Measurements from ENCODE around the gene TXLNA. TPM values are rescaled to one million over a fixed set of nuclear protein-coding genes. Genes with fewer than 3 reads are reported as not detected.
A peak's percentile ranks its signal among the peaks of the same experiment; 100 is the strongest.

TXLNA gene
- total RNA-seq, 1 experiment from 2014 or later, result 67.3 TPM

DNA sequence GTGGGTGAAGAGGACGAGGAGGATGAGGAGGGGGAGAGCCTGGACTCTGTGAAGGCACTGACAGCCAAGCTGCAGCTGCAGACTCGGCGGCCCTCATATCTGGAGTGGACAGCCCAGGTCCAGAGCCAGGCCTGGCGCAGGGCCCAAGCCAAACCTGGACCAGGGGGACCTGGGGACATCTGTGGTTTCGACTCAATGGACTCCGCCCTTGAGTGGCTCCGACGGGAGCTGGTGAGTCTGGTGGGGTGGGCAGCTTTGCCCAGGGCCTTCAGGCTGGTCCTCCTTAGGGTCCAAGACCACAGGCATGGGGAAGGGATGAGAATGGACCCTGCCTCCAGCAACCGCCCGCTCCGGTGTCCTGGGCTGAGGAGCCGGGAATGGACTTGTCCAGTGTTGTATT lies 68.0 kb downstream of the TXLNA start:
- no peak overlapping the region for H2AK5ac ChIP-seq (ENCODE audit: insufficient read length, low read length)
- H3K23me2 ChIP-seq (ENCODE audit: insufficient read length, low read depth, low read length, poor library complexity, severe bottlenecking), result no peaks in the 10 kb centered on the region
- no peaks in the 10 kb centered on the region for H3K9me3 Mint-ChIP-seq
- peaks cover 7% of the 10 kb centered on the region; the same call in 1 of the 2 replicates for H3K4me1 ChIP-seq (ENCODE audit: insufficient read depth, low read length)
- H3K9me3 ChIP-seq (ENCODE audit: control insufficient read depth, low read depth, low read length), result no peaks in the 10 kb centered on the region
- H3K79me1 ChIP-seq (ENCODE audit: insufficient read depth, low read depth, low read length, poor library complexity, severe bottlenecking), result no peaks in the 10 kb centered on the region
- peaks cover 30 to 34% of the 10 kb centered on the region in 2 experiments for H3K4me1 Mint-ChIP-seq
- H2AFZ ChIP-seq (ENCODE audit: low read length), result no peak overlapping the region
- TF ChIP-seq, protein P1, sequence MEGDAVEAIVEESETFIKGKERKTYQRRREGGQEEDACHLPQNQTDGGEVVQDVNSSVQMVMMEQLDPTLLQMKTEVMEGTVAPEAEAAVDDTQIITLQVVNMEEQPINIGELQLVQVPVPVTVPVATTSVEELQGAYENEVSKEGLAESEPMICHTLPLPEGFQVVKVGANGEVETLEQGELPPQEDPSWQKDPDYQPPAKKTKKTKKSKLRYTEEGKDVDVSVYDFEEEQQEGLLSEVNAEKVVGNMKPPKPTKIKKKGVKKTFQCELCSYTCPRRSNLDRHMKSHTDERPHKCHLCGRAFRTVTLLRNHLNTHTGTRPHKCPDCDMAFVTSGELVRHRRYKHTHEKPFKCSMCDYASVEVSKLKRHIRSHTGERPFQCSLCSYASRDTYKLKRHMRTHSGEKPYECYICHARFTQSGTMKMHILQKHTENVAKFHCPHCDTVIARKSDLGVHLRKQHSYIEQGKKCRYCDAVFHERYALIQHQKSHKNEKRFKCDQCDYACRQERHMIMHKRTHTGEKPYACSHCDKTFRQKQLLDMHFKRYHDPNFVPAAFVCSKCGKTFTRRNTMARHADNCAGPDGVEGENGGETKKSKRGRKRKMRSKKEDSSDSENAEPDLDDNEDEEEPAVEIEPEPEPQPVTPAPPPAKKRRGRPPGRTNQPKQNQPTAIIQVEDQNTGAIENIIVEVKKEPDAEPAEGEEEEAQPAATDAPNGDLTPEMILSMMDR (conservative IDR thresholded peaks at IDR 0.05), result no peak
- H3K9ac ChIP-seq (ENCODE audit: extremely low read depth, insufficient read length, low read length), result no peak overlapping the region
- H2BK5ac ChIP-seq (ENCODE audit: insufficient read length, low read length), result no peak overlapping the region
- no peaks in the 10 kb centered on the region for H3K79me2 ChIP-seq (ENCODE audit: insufficient read depth, low read length)
- no peak overlapping the region for H3K27ac ChIP-seq (ENCODE audit: insufficient read length, low read depth, low read length)
- H4K8ac ChIP-seq (replicated peaks; ENCODE audit: insufficient read length, low read depth, low read length), result no peak overlapping the region
- H4K20me1 ChIP-seq (ENCODE audit: control insufficient read depth, insufficient read depth, insufficient read length), result no peaks in the 10 kb centered on the region
- H3K27me3 Mint-ChIP-seq (ENCODE audit: low read depth), result peaks cover 2% of the 10 kb centered on the region; the same call in 1 of the 2 replicates
- H3K27ac Mint-ChIP-seq, result peak overlapping the region in 1 of 3 experiments; percentile 65; a peak in 1 of 7 replicates
- H2BK12ac ChIP-seq (ENCODE audit: insufficient read length, low read depth, low read length), result no peak overlapping the region
- no peak overlapping the region for H3K14ac ChIP-seq (ENCODE audit: insufficient read depth, low read length)
- no peak overlapping the region for H3K4ac ChIP-seq (ENCODE audit: low read depth, low read length)
- no peak for DNase-seq
- WGBS (ENCODE audit: extremely low coverage, insufficient read length, low lambda C conversion rate), result no CpG with 5 or more reads among the region's 12 CpGs
- no peak overlapping the region for H3K18ac ChIP-seq (ENCODE audit: insufficient read length, low read depth, low read length)
- no peak overlapping the region for H2BK20ac ChIP-seq (ENCODE audit: low read depth, low read length, poor library complexity, severe bottlenecking)
- no peak overlapping the region for H3K56ac ChIP-seq (ENCODE audit: insufficient read length, low read depth, low read length)
- no peak overlapping the region for H3K23ac ChIP-seq (ENCODE audit: insufficient read length, low read depth, low read length)
- no peak overlapping the region for H4K91ac ChIP-seq (ENCODE audit: insufficient read length, low read depth, low read length)
- H4K5ac ChIP-seq (ENCODE audit: insufficient read length, low read depth, low read length), result no peak overlapping the region
- no peak overlapping the region for H2BK15ac ChIP-seq (ENCODE audit: low read depth, low read length)
- no peak overlapping the region for H3K4me3 Mint-ChIP-seq
- H3T11ph ChIP-seq (ENCODE audit: low read length), result no peak overlapping the region
- no peaks in the 10 kb centered on the region; the same call in 1 of the 2 replicates for H3K27me3 ChIP-seq (ENCODE audit: insufficient read depth, low read length)
- no peak overlapping the region for H2BK120ac ChIP-seq (ENCODE audit: low read depth, low read length, poor library complexity, severe bottlenecking)
- H3K4me2 ChIP-seq (ENCODE audit: insufficient read depth, insufficient read length, low read length), result no peak overlapping the region
- H3K36me3 Mint-ChIP-seq (ENCODE audit: insufficient read depth in 1 of 3, low read depth in 3 of 3), result no peaks in the 10 kb centered on the region

Other genes starting within 250 kb of the TXLNA start
- gene PTP4A2, start 241.3 kb upstream of the TXLNA start, total RNA-seq (2021), result 191 and 192 TPM in 2 replicates
- gene KHDRBS1, start 165.8 kb upstream of the TXLNA start, total RNA-seq (2021), result 267 and 273 TPM in 2 replicates
- 25.0 and 27.4 TPM in 2 replicates for gene TMEM39B, start 106.7 kb upstream of the TXLNA start, total RNA-seq (2021)
- 114 TPM in 2 replicates for gene KPNA6, start 71.6 kb upstream of the TXLNA start, total RNA-seq (2021)
- gene CCDC28B, start 20.9 kb downstream of the TXLNA start, total RNA-seq (2021), result 20.7 and 21.3 TPM in 2 replicates
- 5.1 and 5.3 TPM in 2 replicates for gene IQCC, start 26.0 kb downstream of the TXLNA start, total RNA-seq (2021)
- not detected in 2 replicates for gene DCDC2B, start 29.4 kb downstream of the TXLNA start, total RNA-seq (2021)
- gene TMEM234, start 42.7 kb downstream of the TXLNA start, total RNA-seq (2021), result 19.5 and 19.7 TPM in 2 replicates
- gene EIF3I, start 42.7 kb downstream of the TXLNA start, total RNA-seq (2021), result 222 and 224 TPM in 2 replicates
- gene FAM167B, start 67.5 kb downstream of the TXLNA start, total RNA-seq (2021), result 1.5 and 2.1 TPM in 2 replicates
- gene LCK, start 71.6 kb downstream of the TXLNA start, total RNA-seq (2021), result 37.0 and 37.6 TPM in 2 replicates
- gene HDAC1, start 112.4 kb downstream of the TXLNA start, total RNA-seq (2021), result 162 and 174 TPM in 2 replicates
- 457 and 470 TPM in 2 replicates for gene MARCKSL1, start 156.6 kb downstream of the TXLNA start, total RNA-seq (2021)
- gene FAM229A, start 182.8 kb downstream of the TXLNA start, total RNA-seq (2021), result 5.6 and 8.3 TPM in 2 replicates
- gene TSSK3, start 182.9 kb downstream of the TXLNA start, total RNA-seq (2021), result 1.6 and 2.1 TPM in 2 replicates
- 50.7 and 52.6 TPM in 2 replicates for gene BSDC1, start 214.8 kb downstream of the TXLNA start, total RNA-seq (2021)

Measured in H9 (cell line).